Type B pancreatic cell (in vitro differentiated cells): ENCODE measurements around the gene RCN2. TPM values are rescaled to one million over a fixed set of nuclear protein-coding genes. Genes with fewer than 3 reads are reported as not detected.

Experiments
- DNase-seq: peaks from one replicate; pipeline ENCODE4 v3.0.0; 2021; ENCODE audit warnings: mixed read lengths; ENCODE audit not compliant: unreplicated experiment; ENCODE audit errors: extremely low spot score
- H3K27ac Mint-ChIP-seq: 2 replicates; pipeline ENCODE4 v1.8.0; 2021; ENCODE audit warnings: mild to moderate bottlenecking, mixed read lengths
- H3K27me3 Mint-ChIP-seq: 2 replicates; pipeline ENCODE4 v1.8.0; 2021; ENCODE audit warnings: mixed read lengths
- H3K36me3 Mint-ChIP-seq: 2 replicates; pipeline ENCODE4 v1.8.0; 2021; ENCODE audit warnings: mixed read lengths
- H3K4me1 Mint-ChIP-seq: one replicate; pipeline ENCODE4 v1.8.0; 2021; ENCODE audit warnings: mixed read lengths; ENCODE audit not compliant: unreplicated experiment
- H3K4me3 Mint-ChIP-seq: 2 replicates; pipeline ENCODE4 v1.8.0; 2021; ENCODE audit warnings: mild to moderate bottlenecking, mixed read lengths
- H3K9me3 Mint-ChIP-seq: 2 replicates; pipeline ENCODE4 v1.8.0; 2021; ENCODE audit warnings: mixed read lengths
- CTCF ChIP-seq: fragments of 200-600 bp; sonication (generic); conservative IDR thresholded peaks from 2 replicates; pipeline ENCODE4 v1.5.0; 2021; ENCODE audit warnings: antibody characterized with exemption, mild to moderate bottlenecking
- total RNA-seq: library from RNA; stranded (reverse); gene quantifications from 2 replicates; pipeline ENCODE4 v1.2.1, GENCODE V29; 2021; ENCODE audit warnings: low replicate concordance

Gene RCN2
- total RNA-seq, 1 donor from 2014 or later = 109 TPM

GRCh38 chr15:76983590-76984375 is 52.2 kb downstream of the RCN2 start:
- Mint-ChIP-seq H3K9me3 (peaks cover 4% of the 10 kb centered on the region), H3K4me3 (no peak overlapping the region), H3K27me3 (peaks cover 3% of the 10 kb centered on the region), H3K4me1 (peaks cover 9% of the 10 kb centered on the region), H3K36me3 (no peaks in the 10 kb centered on the region), H3K27ac (no peak overlapping the region)
- no peak for TF ChIP-seq CTCF
- DNase-seq = no peak

DNA sequence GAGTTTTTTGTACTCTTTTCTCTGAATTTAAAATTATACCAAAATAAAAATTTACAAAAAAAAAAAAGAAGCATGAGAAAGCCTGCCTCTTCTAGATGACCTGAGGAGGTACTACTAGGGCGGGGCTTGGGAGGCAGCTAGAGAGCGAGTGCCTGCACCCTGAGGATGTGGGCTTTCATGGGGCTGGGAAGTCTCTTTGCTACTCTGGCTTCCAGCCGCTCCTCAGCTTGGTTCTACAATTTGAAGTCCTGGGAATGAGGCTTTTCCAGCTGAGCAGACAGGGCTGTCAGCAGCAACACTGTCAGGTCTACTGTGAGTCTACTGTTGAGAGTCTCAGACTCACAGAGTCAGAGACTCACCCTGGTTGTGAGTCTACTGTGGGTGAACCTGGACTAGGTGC is 55.2 kb downstream of the RCN2 start:
- H3K27ac Mint-ChIP-seq = no peak overlapping the region
- H3K4me3 Mint-ChIP-seq = no peak overlapping the region
- no peaks in the 10 kb centered on the region for H3K9me3 Mint-ChIP-seq
- no peaks in the 10 kb centered on the region for H3K27me3 Mint-ChIP-seq
- no peaks in the 10 kb centered on the region for H3K36me3 Mint-ChIP-seq
- TF ChIP-seq CTCF = no peak
- H3K4me1 Mint-ChIP-seq = peaks cover 19% of the 10 kb centered on the region
- DNase-seq = no peak

- H3K36me3 Mint-ChIP-seq = no peaks in the 10 kb centered on the region
- H3K4me3 Mint-ChIP-seq = no peak overlapping the region
- TF ChIP-seq CTCF = no peak
- H3K27me3 Mint-ChIP-seq = no peaks in the 10 kb centered on the region
- H3K4me1 Mint-ChIP-seq = peaks cover 19% of the 10 kb centered on the region
- H3K27ac Mint-ChIP-seq = no peak overlapping the region
- no peak for DNase-seq
- no peaks in the 10 kb centered on the region for H3K9me3 Mint-ChIP-seq
Measured at GRCh38 chr15:76987276-76987675, 55.7 kb downstream of the RCN2 start.

DNA sequence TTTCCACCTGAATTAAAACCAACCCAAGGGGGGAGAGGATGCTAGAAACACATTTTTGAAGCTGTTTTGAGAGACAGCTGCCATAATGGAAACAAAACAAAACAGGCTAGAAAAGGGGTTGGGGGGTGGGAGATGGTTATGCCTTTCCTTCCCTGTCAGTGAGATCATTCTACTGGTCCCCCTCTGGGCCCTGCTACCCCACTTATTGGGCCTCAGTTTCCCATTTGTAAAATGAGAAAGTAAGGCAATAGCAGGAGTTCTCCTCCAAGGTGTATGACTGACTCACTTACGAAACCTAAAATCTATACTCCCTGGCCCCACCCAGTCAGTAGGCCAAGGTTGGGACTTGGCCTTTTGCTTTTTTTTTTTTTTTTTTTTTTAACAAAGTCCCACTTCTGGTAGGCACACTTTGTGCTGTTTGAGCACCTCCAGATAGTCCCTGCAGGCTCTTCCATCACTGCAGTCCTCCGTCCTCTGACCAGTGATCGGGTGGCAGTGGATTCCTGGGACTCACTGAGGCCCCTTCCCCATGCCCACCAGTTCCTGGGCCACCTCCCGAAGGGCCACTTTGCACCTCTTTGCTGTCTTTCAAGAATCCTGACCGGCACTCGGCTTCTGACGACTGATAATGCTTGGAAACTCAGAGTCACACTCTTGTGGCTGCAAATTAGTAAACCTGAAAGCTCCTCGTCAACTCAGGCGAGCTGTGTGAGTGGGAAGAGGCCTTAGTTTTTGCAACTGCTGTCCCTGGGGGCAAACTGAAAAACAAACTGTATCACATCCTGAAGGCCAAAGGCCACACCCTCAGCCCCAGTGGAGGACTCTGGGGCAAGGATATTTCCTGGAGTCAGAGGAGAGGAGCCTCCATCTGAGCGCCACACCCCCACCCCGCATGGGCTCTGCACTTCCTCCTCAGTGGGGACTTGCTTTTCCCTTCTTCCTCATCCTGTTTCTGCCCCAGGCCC is 56.6 kb downstream of the RCN2 start:
- no peak overlapping the region for H3K27ac Mint-ChIP-seq
- H3K4me3 Mint-ChIP-seq = no peak overlapping the region
- DNase-seq = no peak
- no peaks in the 10 kb centered on the region for H3K9me3 Mint-ChIP-seq
- no peaks in the 10 kb centered on the region for H3K27me3 Mint-ChIP-seq
- no peaks in the 10 kb centered on the region for H3K36me3 Mint-ChIP-seq
- TF ChIP-seq CTCF = no peak
- H3K4me1 Mint-ChIP-seq = peaks cover 19% of the 10 kb centered on the region

- Mint-ChIP-seq H3K27ac (peak overlapping the region; percentile 55), H3K4me3 (no peak overlapping the region), H3K9me3 (no peaks in the 10 kb centered on the region), H3K4me1 (peaks cover 15% of the 10 kb centered on the region), H3K27me3 (no peaks in the 10 kb centered on the region), H3K36me3 (no peaks in the 10 kb centered on the region)
- TF ChIP-seq CTCF = no peak
- no peak for DNase-seq
Measured at GRCh38 chr15:76988867-76989780, 57.6 kb downstream of the RCN2 start.
